HCT116 (cell line): ENCODE results near the gene CYP1A2. TPM values are rescaled to one million over a fixed set of nuclear protein-coding genes. Genes with fewer than 3 reads are reported as not detected.

Source experiments
- ATAC-seq: fragments of 200-7000 bp; cut with Tn5 transposase; 2 replicates; pipeline ENCODE4 v1.9.1; 2020; ENCODE audit warnings: mild to moderate bottlenecking, moderate library complexity
- BruUV-seq: library from RNA; stranded (reverse); fragments of 400-500 nt; replicated peaks from 2 replicates; lab custom pipeline; 2021; lab: Mats Ljungman, UMichigan
- CTCF ChIA-PET: fragments of 300-600 bp; sonication (Branson Sonifier 250); formaldehyde crosslinking; loops from one replicate; lab custom pipeline; 2021; ENCODE audit warnings: antibody characterized with exemption; lab: Charles Lee
- POLR2A ChIA-PET: fragments of 300-600, 350-600 bp; sonication (Branson Sonifier 250); formaldehyde crosslinking; loops from one replicate; lab custom pipeline; 2021; ENCODE audit warnings: antibody characterized with exemption; lab: Charles Lee
- RAD21 ChIA-PET, 2 experiments: fragments of 300-600 bp; sonication (Branson Sonifier 250); formaldehyde crosslinking; loops; one replicate each; lab custom pipeline; 2023; ENCODE audit warnings: low total read pairs in 2 of 2; ENCODE audit not compliant: uncharacterized antibody in 2 of 2, unreplicated experiment in 2 of 2, low non-redundant PET in 1 of 2; lab: Charles Lee
- DNase-seq: peaks from one replicate; pipeline ENCODE4 v3.0.0-alpha.2; 2010; ENCODE audit warnings: low read depth, low spot score
- H2AFZ ChIP-seq: fragments of 200-600 bp; shearing (Covaris generic), sonication (generic); 2 replicates; pipeline ENCODE4 v1.6.1; 2017; ENCODE audit warnings: low read depth, mixed run types, mixed read lengths, antibody characterized with exemption, low read length; ENCODE audit not compliant: poor library complexity, severe bottlenecking
- H3K27ac ChIP-seq: 2 replicates; pipeline ENCODE4 v1.5.1; 2012; ENCODE audit warnings: low read depth, low read length
- H3K27me3 ChIP-seq: fragments of 200-600 bp; sonication (generic); 2 replicates; pipeline ENCODE4 v1.6.1; 2016; ENCODE audit warnings: mixed run types, low read length, mixed read lengths; ENCODE audit not compliant: insufficient read depth
- H3K36me3 ChIP-seq, 2 experiments: fragments of 200-500 bp in 1 of 2; fragments of 200-600 bp in 1 of 2; sonication (Bioruptor generic) in 1 of 2; sonication (generic) in 1 of 2; 2 replicates each; pipeline versions ENCODE4 v1.5.1 to v1.6.1; 2014 to 2016; ENCODE audit warnings: low read length in 2 of 2, inconsistent platforms in 1 of 2, mixed read lengths in 1 of 2, mixed run types in 1 of 2; ENCODE audit not compliant: insufficient read depth in 2 of 2, control insufficient read depth in 1 of 2
- H3K4me1 ChIP-seq, 2 experiments: fragments of 200-600 bp in 1 of 2; sonication (generic) in 1 of 2; 2 replicates each; pipeline versions ENCODE4 v1.5.1 to v1.6.1; 2012 to 2017; ENCODE audit warnings: low read length in 2 of 2, inconsistent platforms in 1 of 2, mild to moderate bottlenecking in 1 of 2, mixed read lengths in 1 of 2, mixed run types in 1 of 2, moderate library complexity in 1 of 2; ENCODE audit not compliant: insufficient read depth in 2 of 2, control insufficient read depth in 1 of 2
- H3K4me2 ChIP-seq: fragments of 200-600 bp; sonication (generic); 2 replicates; pipeline ENCODE4 v1.6.1; 2017; ENCODE audit warnings: mixed run types, low read length, mixed read lengths
- H3K4me3 ChIP-seq, 2 experiments: fragments of 200-600 bp in 1 of 2; sonication (generic) in 1 of 2; replicated peaks in 1 of 2; 2 replicates each; pipeline ENCODE4 v1.5.1; 2011 to 2016; ENCODE audit warnings: low read length in 2 of 2, control low read depth in 1 of 2, low read depth in 1 of 2, mild to moderate bottlenecking in 1 of 2, mixed read lengths in 1 of 2, mixed run types in 1 of 2
- H3K79me2 ChIP-seq: fragments of 200-600 bp; sonication (generic); 2 replicates; pipeline ENCODE4 v1.6.1; 2017; ENCODE audit warnings: mild to moderate bottlenecking, mixed run types, low read length, moderate library complexity, mixed read lengths; ENCODE audit not compliant: insufficient read depth
- H3K9ac ChIP-seq: fragments of 200-600 bp; sonication (generic); 2 replicates; pipeline ENCODE4 v1.6.1; 2016; ENCODE audit warnings: low read length, mixed read lengths
- H3K9me2 ChIP-seq: fragments of 200-600 bp; sonication (generic), shearing (Covaris generic); 2 replicates; pipeline ENCODE4 v1.6.1; 2017; ENCODE audit warnings: mixed run types, mild to moderate bottlenecking, moderate library complexity; ENCODE audit not compliant: insufficient read depth
- H3K9me3 ChIP-seq, 2 experiments: fragments of 200-500 bp in 1 of 2; fragments of 200-600 bp in 1 of 2; sonication (Bioruptor generic) in 1 of 2; sonication (generic) in 1 of 2; 2 replicates each; pipeline ENCODE4 v1.6.1; 2014 to 2017; ENCODE audit warnings: low read length in 2 of 2, mixed read lengths in 2 of 2, inconsistent platforms in 1 of 2, low read depth in 1 of 2, mild to moderate bottlenecking in 1 of 2, mixed run types in 1 of 2, moderate library complexity in 1 of 2; ENCODE audit not compliant: control insufficient read depth in 1 of 2, insufficient read depth in 1 of 2
- H4K20me1 ChIP-seq: fragments of 200-600 bp; sonication (generic), shearing (Covaris generic); 2 replicates; pipeline ENCODE4 v1.6.1; 2017; ENCODE audit warnings: mixed run types, mild to moderate bottlenecking, moderate library complexity; ENCODE audit not compliant: insufficient read depth
- CBX3 ChIP-seq: IDR thresholded peaks from 2 replicates; pipeline ENCODE4 v1.6.1; 2012; ENCODE audit warnings: low read depth
- CEBPB ChIP-seq: IDR thresholded peaks from 2 replicates; pipeline ENCODE4 v1.6.1; 2012; ENCODE audit warnings: low read depth
- EGR1 ChIP-seq: IDR thresholded peaks from 2 replicates; pipeline ENCODE4 v1.6.1; 2012; ENCODE audit warnings: low read depth
- ELF1 ChIP-seq: IDR thresholded peaks from 2 replicates; pipeline ENCODE4 v1.6.1; 2012; ENCODE audit warnings: low read depth, borderline replicate concordance
- EZH2 ChIP-seq: fragments of 200-600 bp; sonication (generic); IDR thresholded peaks from 2 replicates; pipeline ENCODE4 v1.6.1; 2017; ENCODE audit warnings: antibody characterized with exemption, mixed run types
- EZH2phosphoT487 ChIP-seq: fragments of 200-600 bp; IDR thresholded peaks from 2 replicates; pipeline ENCODE4 v1.6.1; 2018; ENCODE audit warnings: antibody characterized with exemption, borderline replicate concordance
- FOSL1 ChIP-seq: IDR thresholded peaks from 2 replicates; pipeline ENCODE4 v1.6.1; 2012; ENCODE audit warnings: low read depth
- JUND ChIP-seq: IDR thresholded peaks from 2 replicates; pipeline ENCODE4 v1.6.1; 2012
- MAX ChIP-seq: IDR thresholded peaks from 2 replicates; pipeline ENCODE4 v1.6.1; 2012
- POLR2A ChIP-seq: IDR thresholded peaks from 2 replicates; pipeline ENCODE4 v1.7.0; 2011; ENCODE audit warnings: borderline replicate concordance; ENCODE audit not compliant: insufficient read depth, insufficient read length; ENCODE audit errors: extremely low read depth
- POLR2AphosphoS5 ChIP-seq: IDR thresholded peaks from 2 replicates; pipeline ENCODE4 v1.6.1; 2011; ENCODE audit warnings: mild to moderate bottlenecking, low read depth, low read length, moderate library complexity
- SIN3A ChIP-seq: IDR thresholded peaks from 2 replicates; pipeline ENCODE4 v1.6.1; 2012; ENCODE audit warnings: low read depth
- SP1 ChIP-seq: IDR thresholded peaks from 2 replicates; pipeline ENCODE4 v1.6.1; 2012; ENCODE audit warnings: low read depth
- SRF ChIP-seq: IDR thresholded peaks from 2 replicates; pipeline ENCODE4 v1.6.1; 2012; ENCODE audit warnings: low read depth
- TCF7L2 ChIP-seq: IDR thresholded peaks from 2 replicates; pipeline ENCODE4 v1.7.0; 2011; ENCODE audit warnings: borderline replicate concordance, inconsistent platforms; ENCODE audit not compliant: insufficient read depth, insufficient read length; ENCODE audit errors: extremely low read depth
- YY1 ChIP-seq: IDR thresholded peaks from 2 replicates; pipeline ENCODE4 v1.6.1; 2011; ENCODE audit warnings: low read length, low read depth, moderate library complexity, mild to moderate bottlenecking; ENCODE audit not compliant: insufficient replicate concordance; ENCODE audit errors: extremely low read depth
- ZFX ChIP-seq: fragments of 450-650 bp; IDR thresholded peaks from 2 replicates; pipeline ENCODE4 v1.6.1; 2017
- ZNF274 ChIP-seq: fragments of 200-500 bp; sonication (Bioruptor generic); IDR thresholded peaks from 2 replicates; pipeline ENCODE4 v1.6.1; 2014; ENCODE audit warnings: mild to moderate bottlenecking, low read depth, low read length, inconsistent platforms
- intact Hi-C: fragments of 100-400 bp; cut with micrococcal nuclease; formaldehyde crosslinking; loops from 2 replicates; pipeline ENCODE4 v1.10.0; 2022
- total RNA-seq: library from RNA; stranded (reverse); gene quantifications from one replicate; pipeline ENCODE4 v1.2.1, GENCODE V29; 2021; ENCODE audit not compliant: unreplicated experiment
- TF ChIP-seq, protein P1 (sequence below): IDR thresholded peaks from 2 replicates; pipeline ENCODE4 v1.6.1; 2012; ENCODE audit warnings: low read depth

CYP1A2 gene
- total RNA-seq, 1 experiment from 2014 or later, result not detected

GRCh38 chr15:74793135-74794028 lies 44.7 kb downstream of the CYP1A2 start:
- Histone ChIP-seq H3K4me2 (no peak overlapping the region), H3K9ac (no peak overlapping the region), H2AFZ (no peak overlapping the region), H3K9me3 (no peaks in the 10 kb centered on the region)
- POLR2A ChIA-PET, result interaction anchor here (1.3 kb wide), 1 partner anchor 333 kb away, joined by 3 read pairs; the partner anchor contains the start of gene UBL7
- no TSS peak for BruUV-seq
- TF ChIP-seq, protein P1, sequence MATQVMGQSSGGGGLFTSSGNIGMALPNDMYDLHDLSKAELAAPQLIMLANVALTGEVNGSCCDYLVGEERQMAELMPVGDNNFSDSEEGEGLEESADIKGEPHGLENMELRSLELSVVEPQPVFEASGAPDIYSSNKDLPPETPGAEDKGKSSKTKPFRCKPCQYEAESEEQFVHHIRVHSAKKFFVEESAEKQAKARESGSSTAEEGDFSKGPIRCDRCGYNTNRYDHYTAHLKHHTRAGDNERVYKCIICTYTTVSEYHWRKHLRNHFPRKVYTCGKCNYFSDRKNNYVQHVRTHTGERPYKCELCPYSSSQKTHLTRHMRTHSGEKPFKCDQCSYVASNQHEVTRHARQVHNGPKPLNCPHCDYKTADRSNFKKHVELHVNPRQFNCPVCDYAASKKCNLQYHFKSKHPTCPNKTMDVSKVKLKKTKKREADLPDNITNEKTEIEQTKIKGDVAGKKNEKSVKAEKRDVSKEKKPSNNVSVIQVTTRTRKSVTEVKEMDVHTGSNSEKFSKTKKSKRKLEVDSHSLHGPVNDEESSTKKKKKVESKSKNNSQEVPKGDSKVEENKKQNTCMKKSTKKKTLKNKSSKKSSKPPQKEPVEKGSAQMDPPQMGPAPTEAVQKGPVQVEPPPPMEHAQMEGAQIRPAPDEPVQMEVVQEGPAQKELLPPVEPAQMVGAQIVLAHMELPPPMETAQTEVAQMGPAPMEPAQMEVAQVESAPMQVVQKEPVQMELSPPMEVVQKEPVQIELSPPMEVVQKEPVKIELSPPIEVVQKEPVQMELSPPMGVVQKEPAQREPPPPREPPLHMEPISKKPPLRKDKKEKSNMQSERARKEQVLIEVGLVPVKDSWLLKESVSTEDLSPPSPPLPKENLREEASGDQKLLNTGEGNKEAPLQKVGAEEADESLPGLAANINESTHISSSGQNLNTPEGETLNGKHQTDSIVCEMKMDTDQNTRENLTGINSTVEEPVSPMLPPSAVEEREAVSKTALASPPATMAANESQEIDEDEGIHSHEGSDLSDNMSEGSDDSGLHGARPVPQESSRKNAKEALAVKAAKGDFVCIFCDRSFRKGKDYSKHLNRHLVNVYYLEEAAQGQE, result no peak
- TF ChIP-seq JUND (no peak), FOSL1 (no peak), ZNF274 (no peak), SP1 (no peak), YY1 (no peak), SIN3A (no peak), EZH2phosphoT487 (no peak), EZH2 (no peak), ELF1 (no peak), SRF (no peak), EGR1 (no peak), CEBPB (no peak), MAX (no peak), TCF7L2 (no peak), CBX3 (no peak), ZFX (no peak), POLR2AphosphoS5 (no peak), POLR2A (no peak)
- TF ChIP-seq, all 23 proteins: peak for 0
- peaks cover 12% of the 10 kb centered on the region; the same call in 1 of the 2 replicates for H4K20me1 ChIP-seq
- no peaks in the 10 kb centered on the region for H3K27me3 ChIP-seq
- intact Hi-C loops, result no loop called here
- no peak overlapping the region for H3K4me3 ChIP-seq
- no peak for ATAC-seq
- DNase-seq, result no peak
- peaks cover 10 to 13% of the 10 kb centered on the region in 2 experiments for H3K4me1 ChIP-seq
- H3K27ac ChIP-seq, result no peak overlapping the region
- no peaks in the 10 kb centered on the region for H3K9me2 ChIP-seq
- H3K79me2 ChIP-seq, result peaks cover 54% of the 10 kb centered on the region
- ChIA-PET CTCF (interaction anchor here (0.8 to 1.9 kb wide), 2 partner anchors 22 to 108 kb away, joined by 3 to 5 read pairs; no protein-coding TSS in a partner anchor), RAD21 (interaction anchor here in 1 of 2 experiments (1.0 kb wide), 1 partner anchor 22 kb away, joined by 3 read pairs; no protein-coding TSS in a partner anchor)
- H3K36me3 ChIP-seq, result no peaks in the 10 kb centered on the region; a peak in 1 of 4 replicates
